K562 (cell line): ENCODE measurements around the gene CNRIP1.

Experiments
- CTCF ChIP-seq, 3 experiments: IDR thresholded peaks in 2 of 3; conservative IDR thresholded peaks in 1 of 3; 2 replicates each; pipeline ENCODE4 v1.5.1; 2011 to 2012; ENCODE audit warnings: low read length in 3 of 3, mild to moderate bottlenecking in 3 of 3, control low read depth in 2 of 3, improper control_type of control experiment in 1 of 3, inconsistent platforms in 1 of 3, low read depth in 1 of 3, mixed read lengths in 1 of 3, moderate library complexity in 1 of 3; ENCODE audit not compliant: insufficient read depth in 2 of 3
- E2F5 ChIP-seq: sonication (generic); formaldehyde crosslinking; IDR thresholded peaks from 2 replicates; pipeline ENCODE4 v1.8.0; 2022; ENCODE audit warnings: mild to moderate bottlenecking, missing genetic modification reagents
- GABPA ChIP-seq: fragments of 200-800 bp; sonication (Bioruptor generic); conservative IDR thresholded peaks from 2 replicates; pipeline ENCODE4 v1.6.1; 2016; ENCODE audit warnings: low read depth, missing genetic modification characterization, missing compliant biosample characterization
- PHB2 ChIP-seq: fragments of 450-650 bp; IDR thresholded peaks from 2 replicates; pipeline ENCODE4 v1.6.1; 2017; ENCODE audit warnings: low read depth

- TF ChIP-seq CTCF (IDR thresholded peaks at IDR 0.05 in 2 of 3, conservative IDR thresholded peaks at IDR 0.05 in 1 of 3; ENCODE audit: insufficient read depth in 2 of 3, low read depth in 1 of 3, low read length in 3 of 3) (no peak), E2F5 (CRISPR knock-in tag) (no peak), PHB2 (no peak), GABPA (tag) (peak; percentile 56; the same call in 1 of the 2 replicates)
These were observed at the start of gene CNRIP1 for GRCh38 chr2:68319398-68320117.
